HepG2 (cell line): ENCODE data around the gene NGRN. TPM values are rescaled to one million over a fixed set of nuclear protein-coding genes. Genes with fewer than 3 reads are reported as not detected.
A peak's percentile ranks its signal among the peaks of the same experiment; 100 is the strongest.

Experiments
- ATF1 ChIP-seq: IDR thresholded peaks from 2 replicates; pipeline ENCODE4 v1.6.1; 2016; ENCODE audit warnings: mild to moderate bottlenecking, control low read depth
- ATRX ChIP-seq: sonication (generic); formaldehyde crosslinking; IDR thresholded peaks from 2 replicates; pipeline ENCODE4 v1.4.0; 2020; ENCODE audit warnings: missing genetic modification reagents, borderline replicate concordance
- CBX2 ChIP-seq, 2 experiments: fragments of 200-600 bp in 1 of 2; sonication (generic); formaldehyde crosslinking in 1 of 2; IDR thresholded peaks; 2 replicates each; pipeline versions ENCODE4 v1.7.0 to v1.8.1; 2018 to 2022; ENCODE audit warnings: low read depth in 2 of 2, low read length in 1 of 2, mild to moderate bottlenecking in 1 of 2, missing genetic modification reagents in 1 of 2
- CHD4 ChIP-seq: fragments of 200-600 bp; sonication (generic); IDR thresholded peaks from 2 replicates; pipeline ENCODE4 v1.7.0; 2017; ENCODE audit warnings: mild to moderate bottlenecking, low read length, borderline replicate concordance
- DPF2 ChIP-seq: sonication (generic); formaldehyde crosslinking; IDR thresholded peaks from 2 replicates; pipeline ENCODE4 v1.4.0; 2020; ENCODE audit warnings: mild to moderate bottlenecking, low read depth, missing genetic modification reagents, borderline replicate concordance
- HNF1A ChIP-seq, 2 experiments: sonication (generic) in 1 of 2; formaldehyde crosslinking in 1 of 2; IDR thresholded peaks; 2 replicates each; pipeline versions ENCODE4 v1.4.0 to v1.6.1; 2016 to 2020; ENCODE audit warnings: borderline replicate concordance in 1 of 2, low read depth in 1 of 2, mild to moderate bottlenecking in 1 of 2, missing genetic modification reagents in 1 of 2
- MAZ ChIP-seq, 2 experiments: sonication (generic) in 1 of 2; formaldehyde crosslinking in 1 of 2; IDR thresholded peaks; 2 replicates each; pipeline versions ENCODE4 v1.5.0 to v1.6.1; 2012 to 2020; ENCODE audit warnings: low read depth in 2 of 2, mild to moderate bottlenecking in 2 of 2, borderline replicate concordance in 1 of 2, improper control_type of control experiment in 1 of 2, low read length in 1 of 2, missing genetic modification reagents in 1 of 2, moderate library complexity in 1 of 2
- MED8 ChIP-seq: sonication (generic); formaldehyde crosslinking; IDR thresholded peaks from 2 replicates; pipeline ENCODE4 v1.8.1; 2023; ENCODE audit warnings: mild to moderate bottlenecking, missing genetic modification reagents; ENCODE audit not compliant: insufficient replicate concordance
- MLXIP ChIP-seq: sonication (generic); formaldehyde crosslinking; IDR thresholded peaks from 2 replicates; pipeline ENCODE4 v1.9.0; 2021; ENCODE audit warnings: missing genetic modification reagents, borderline replicate concordance
- PHF8 ChIP-seq: sonication (generic); formaldehyde crosslinking; IDR thresholded peaks from 2 replicates; pipeline ENCODE4 v1.5.0; 2020; ENCODE audit warnings: missing genetic modification reagents
- REPIN1 ChIP-seq: sonication (generic); formaldehyde crosslinking; IDR thresholded peaks from 2 replicates; pipeline ENCODE4 v1.8.0; 2022; ENCODE audit warnings: missing genetic modification reagents, low read depth, mild to moderate bottlenecking, borderline replicate concordance
- SMAD9 ChIP-seq: sonication (generic); formaldehyde crosslinking; IDR thresholded peaks from 2 replicates; pipeline ENCODE4 v1.5.1; 2020; ENCODE audit warnings: mild to moderate bottlenecking, missing genetic modification reagents
- TEAD3 ChIP-seq: optimal IDR thresholded peaks from 2 replicates; pipeline ENCODE3; 2016; ENCODE audit warnings: borderline replicate concordance
- TEF ChIP-seq: sonication (generic); formaldehyde crosslinking; IDR thresholded peaks from 2 replicates; pipeline ENCODE4 v1.5.0; 2020; ENCODE audit warnings: missing genetic modification reagents
- ZBTB2 ChIP-seq: sonication (generic); formaldehyde crosslinking; IDR thresholded peaks from 2 replicates; pipeline ENCODE4 v1.8.0; 2022; ENCODE audit warnings: low read depth, missing genetic modification reagents
- ZNF124 ChIP-seq: sonication (generic); formaldehyde crosslinking; IDR thresholded peaks from 2 replicates; pipeline ENCODE4 v1.4.0; 2020; ENCODE audit warnings: missing genetic modification reagents
- ZNF138 ChIP-seq: sonication (generic); formaldehyde crosslinking; IDR thresholded peaks from 2 replicates; pipeline ENCODE4 v1.5.0; 2020; ENCODE audit warnings: mild to moderate bottlenecking, low read depth, missing genetic modification reagents
- ZNF792 ChIP-seq: IDR thresholded peaks from 2 replicates; pipeline ENCODE4 v1.6.1; 2016
- polyA plus RNA-seq, 8 experiments: library from polyadenylated mRNA; depleted of rRNA in 3 of 8; stranded (reverse) in 7 of 8; unstranded in 1 of 8; fragments of >200 nt; fragmentation: Illumina TruSeq in 4 of 8; extraction: Trizol in 4 of 8; gene quantifications; 2 replicates each; pipeline versions ENCODE4 v1.2.1 to v1.2.3, GENCODE V29; 2011 to 2016; ENCODE audit warnings: low read depth in 4 of 8, missing spikeins in 1 of 8, mixed read lengths in 1 of 8; ENCODE audit not compliant: insufficient read depth in 1 of 8
- total RNA-seq, 5 experiments: library from RNA; depleted of rRNA; stranded (reverse); fragments of >200 nt; fragmentation: Illumina TruSeq; extraction: Trizol; gene quantifications; 2 replicates each; pipeline ENCODE4 v1.2.3, GENCODE V29; 2016; ENCODE audit warnings: low read depth in 1 of 5

NGRN gene
- total and polyA plus RNA-seq, 2 of the 13 experiments (the other 11 are each of a cell fraction or from before 2014, with no cell fraction given), result 39.8 to 63.7 TPM

- TF ChIP-seq HNF1A (IDR thresholded peaks at IDR 0.05; ENCODE audit: low read depth) (no peak), HNF1A (CRISPR knock-in tag; IDR thresholded peaks at IDR 0.05; ENCODE audit: borderline replicate concordance) (no peak), ZNF138 (no peak), SMAD9 (CRISPR knock-in tag) (no peak), MED8 (CRISPR knock-in tag) (no peak), DPF2 (CRISPR knock-in tag) (no peak), ATF1 (CRISPR knock-in tag) (no peak), PHF8 (CRISPR knock-in tag) (no peak), ZNF792 (CRISPR knock-in tag) (no peak), CBX2 (IDR thresholded peaks at IDR 0.05; ENCODE audit: low read depth, low read length) (no peak), CBX2 (CRISPR knock-in tag; IDR thresholded peaks at IDR 0.05; ENCODE audit: low read depth) (no peak), CHD4 (no peak), MLXIP (CRISPR knock-in tag) (no peak), TEAD3 (CRISPR knock-in tag) (peak; percentile 77), ZNF124 (no peak), ATRX (CRISPR knock-in tag) (no peak), ZBTB2 (CRISPR knock-in tag) (no peak), MAZ (IDR thresholded peaks at IDR 0.05; ENCODE audit: borderline replicate concordance, low read depth, low read length) (no peak), MAZ (CRISPR knock-in tag; IDR thresholded peaks at IDR 0.05; ENCODE audit: low read depth) (no peak), REPIN1 (CRISPR knock-in tag) (peak; percentile 72; the same call in 1 of the 2 replicates), TEF (no peak)
Observed at GRCh38 chr15:90320062-90320884, 54.8 kb downstream of the NGRN start (continued).
